HG03175 (cell line): Measurements from ENCODE around the gene SERPINE1.

Experiments
- ATAC-seq: cut with Tn5 transposase; IDR thresholded peaks from one replicate; pipeline ENCODE4 v1.9.1; 2021; ENCODE audit warnings: mild to moderate bottlenecking, moderate library complexity; ENCODE audit not compliant: unreplicated experiment

Gene SERPINE1

DNA sequence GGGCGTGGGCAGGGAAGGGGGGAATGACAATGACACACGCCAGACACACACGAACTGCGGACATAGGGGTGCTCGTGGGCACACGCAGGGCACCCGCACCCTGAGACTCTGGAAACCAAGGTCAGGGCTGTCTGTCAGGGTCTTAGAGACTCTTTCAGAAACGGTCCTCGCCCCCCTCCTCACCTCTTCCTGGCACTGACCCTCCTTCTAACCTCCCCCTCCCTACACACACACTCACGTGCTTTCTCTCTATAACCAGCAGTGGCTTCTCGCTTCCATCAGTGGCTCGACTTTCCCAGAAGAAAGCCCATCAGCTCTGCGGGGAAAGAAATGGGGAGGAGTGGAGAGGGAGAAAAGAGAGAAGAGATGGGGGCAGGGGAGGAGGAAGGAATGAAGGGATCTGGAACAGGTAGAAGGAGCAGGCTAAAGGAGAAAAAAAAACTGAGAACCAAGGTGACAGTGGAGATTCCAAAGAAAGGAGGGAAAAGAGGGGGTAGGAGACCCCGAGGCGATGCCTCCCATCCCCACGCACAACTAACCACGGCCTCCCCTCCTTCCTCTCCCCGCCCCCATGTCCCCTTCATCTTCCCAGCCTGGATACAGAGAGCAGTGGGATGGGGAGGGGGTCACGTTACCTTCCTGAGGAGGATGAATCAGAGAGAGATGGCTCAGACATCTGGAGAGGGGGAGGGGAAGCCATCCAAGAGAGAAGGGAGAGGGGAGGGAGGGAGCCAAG is 40.2 kb downstream of the SERPINE1 start:
- ATAC-seq: no peak

DNA sequence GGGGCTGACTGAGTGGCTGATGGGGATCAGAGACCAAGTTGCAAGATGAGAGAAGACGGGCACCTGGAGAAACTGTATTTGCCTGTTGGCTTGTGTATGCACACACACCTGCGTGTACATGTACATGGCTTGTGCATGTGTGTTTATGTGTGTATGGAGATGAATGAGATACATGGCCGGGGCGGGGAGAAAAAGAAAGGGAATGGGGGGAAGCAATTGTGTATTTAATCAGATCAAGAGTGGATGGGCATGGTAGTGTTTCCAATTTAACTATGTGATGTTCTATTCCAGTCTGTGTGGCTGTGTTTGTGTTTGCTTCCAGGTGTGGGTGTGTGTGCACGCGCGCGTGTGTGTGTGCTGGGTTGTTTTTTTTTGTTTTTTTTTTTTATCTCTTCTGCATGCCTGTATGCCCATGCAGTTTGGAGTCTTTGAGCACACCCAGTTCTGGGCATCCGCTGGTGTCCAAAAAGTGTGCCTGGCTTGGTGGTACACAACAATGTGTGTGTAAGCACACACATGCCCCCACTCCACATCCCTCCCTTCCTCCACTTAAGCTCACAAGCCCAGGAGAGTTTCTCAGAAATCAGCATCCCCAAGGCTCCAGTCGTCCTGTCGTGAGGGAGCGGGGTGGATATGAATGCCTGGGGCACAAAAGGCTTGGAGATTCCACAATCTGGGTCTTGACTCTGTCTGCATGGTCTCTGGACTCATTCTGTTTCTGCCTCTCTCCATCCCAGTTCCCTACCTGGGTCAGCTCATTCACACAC is 40.9 kb downstream of the SERPINE1 start:
- ATAC-seq: no peak

DNA sequence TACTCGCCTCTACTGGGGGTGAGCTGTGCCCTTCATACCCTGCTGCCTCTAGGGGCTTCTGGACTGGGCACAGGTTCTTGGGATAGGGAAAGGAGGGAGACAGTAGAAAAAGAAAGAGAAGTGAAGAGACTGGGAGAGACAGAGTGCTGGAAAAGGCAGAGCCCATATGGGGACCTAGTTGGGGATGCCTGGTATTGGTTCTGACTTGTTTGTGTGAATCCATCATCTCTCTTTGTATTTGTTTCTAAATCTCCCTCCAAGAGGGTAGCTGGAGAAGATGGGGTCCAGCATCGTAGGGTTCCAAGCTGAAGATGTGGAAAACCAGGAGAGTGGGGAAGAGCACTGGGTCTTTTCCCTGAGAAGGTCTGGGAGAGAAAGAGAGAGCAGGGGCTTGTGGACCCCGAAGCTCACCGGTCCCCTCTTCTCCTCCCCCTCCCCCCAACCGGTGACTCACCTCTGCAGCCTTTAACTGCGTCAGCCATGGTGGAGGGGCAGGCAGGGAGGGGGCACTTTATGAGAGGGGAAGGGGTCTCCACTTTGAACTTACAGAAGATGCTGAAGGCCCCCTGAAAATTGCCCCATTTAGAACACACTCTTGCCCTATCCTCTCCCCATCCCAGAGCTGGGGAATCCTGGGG is 41.6 kb downstream of the SERPINE1 start:
- no peak for ATAC-seq

DNA sequence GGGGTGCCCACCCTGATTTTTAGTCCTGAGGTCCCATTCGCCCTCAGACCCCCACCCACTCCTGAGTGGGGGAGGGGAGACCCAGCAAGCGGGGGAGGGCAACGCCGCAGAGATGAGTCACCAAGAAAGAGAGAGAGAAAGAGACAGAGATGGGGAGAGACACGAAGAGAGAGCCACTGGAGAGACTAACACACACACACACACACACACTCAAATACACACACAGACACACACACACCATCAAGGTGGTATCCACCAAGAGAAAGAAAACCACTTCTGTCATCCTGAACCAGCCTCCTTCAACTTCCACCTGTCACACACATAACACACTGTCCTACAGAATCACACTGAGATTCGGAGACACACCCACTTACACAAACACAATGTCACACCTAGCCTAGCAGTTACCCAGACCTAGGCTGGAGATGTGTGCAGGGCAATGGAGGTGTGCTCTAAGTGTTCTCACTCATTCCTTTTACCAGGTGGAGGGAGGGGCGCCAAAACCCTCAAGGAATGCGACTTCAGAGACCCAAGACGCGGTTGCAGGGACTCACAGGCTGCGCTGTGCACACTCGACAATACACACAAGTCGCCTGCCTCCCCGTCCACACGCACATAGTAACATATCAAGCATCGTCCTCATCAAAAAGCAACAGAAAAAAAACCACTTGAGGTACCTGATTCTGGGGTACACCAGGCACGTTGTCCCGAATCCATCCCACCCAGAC is 42.4 kb downstream of the SERPINE1 start:
- no peak for ATAC-seq

DNA sequence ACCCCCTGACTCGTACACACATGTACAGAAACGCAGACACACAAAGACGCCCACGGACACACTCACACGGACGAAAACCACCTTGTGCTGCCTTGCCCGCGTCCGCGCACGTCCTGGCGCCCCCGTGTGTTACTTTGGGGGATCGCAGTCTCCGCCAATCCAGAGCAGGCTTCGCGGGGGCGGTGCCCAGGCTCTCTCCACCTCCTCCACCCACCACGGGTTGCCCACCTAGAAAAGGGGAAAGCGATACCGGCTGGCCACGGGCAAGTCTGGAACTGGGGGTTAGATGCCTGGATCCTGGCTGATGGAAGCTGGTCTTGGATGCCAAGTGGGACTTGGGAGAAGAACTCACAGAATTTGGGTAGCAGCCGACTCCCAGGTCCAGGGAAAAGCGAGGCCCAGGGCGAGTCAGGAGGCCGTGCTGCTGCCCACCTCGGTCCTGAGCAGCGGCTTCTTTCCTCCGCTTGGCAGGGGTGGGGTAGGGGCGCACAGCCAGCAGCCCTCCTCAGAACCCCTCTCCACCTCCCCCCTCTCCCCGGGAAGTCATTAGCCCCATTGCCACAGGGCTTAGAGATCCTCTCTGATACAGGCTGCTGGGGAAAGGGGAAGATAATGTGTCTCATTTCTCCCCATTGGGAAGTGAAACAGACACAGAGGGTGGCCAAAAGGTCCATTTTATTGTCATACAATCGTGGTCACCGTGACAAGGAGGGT is 43.1 kb downstream of the SERPINE1 start:
- ATAC-seq: peak; percentile 47

DNA sequence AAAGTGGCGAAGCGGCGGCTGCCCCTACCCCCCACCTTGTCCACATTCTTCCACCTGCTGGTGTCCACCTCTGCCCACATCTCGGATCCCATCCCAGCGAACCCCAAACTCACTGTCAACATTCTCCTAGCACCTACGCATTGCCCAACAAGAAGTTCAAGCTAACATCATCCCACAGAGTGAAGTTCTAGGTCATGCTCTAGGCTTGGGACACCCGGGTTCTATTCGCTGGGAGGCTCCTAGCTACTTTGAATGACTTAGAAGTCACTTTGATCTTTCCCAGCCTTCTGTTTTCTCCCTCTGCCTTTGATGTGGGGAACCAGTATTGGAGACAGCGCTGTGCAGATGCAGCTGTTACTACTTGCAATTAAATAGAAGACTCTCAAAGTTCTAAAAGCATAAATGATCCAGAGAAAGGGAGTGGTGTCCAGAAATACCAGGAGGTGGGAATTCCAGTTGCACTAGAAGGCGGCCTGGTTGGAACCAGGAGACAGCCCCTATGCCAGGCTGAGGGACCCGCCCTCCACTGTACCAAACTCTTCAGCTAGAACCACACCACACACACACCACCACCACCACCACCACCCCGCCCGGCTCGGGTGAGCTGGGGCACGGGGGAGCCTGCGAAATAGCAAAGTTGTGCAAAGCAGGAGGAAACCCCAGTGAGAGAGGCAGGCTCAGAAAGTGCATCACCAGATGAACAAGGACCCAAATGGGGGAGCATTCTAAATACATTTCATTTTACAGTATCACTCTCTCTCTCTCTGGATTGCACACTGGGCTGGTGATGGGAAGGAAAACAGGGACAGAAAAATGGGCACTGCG is 43.9 kb downstream of the SERPINE1 start:
- ATAC-seq: no peak

DNA sequence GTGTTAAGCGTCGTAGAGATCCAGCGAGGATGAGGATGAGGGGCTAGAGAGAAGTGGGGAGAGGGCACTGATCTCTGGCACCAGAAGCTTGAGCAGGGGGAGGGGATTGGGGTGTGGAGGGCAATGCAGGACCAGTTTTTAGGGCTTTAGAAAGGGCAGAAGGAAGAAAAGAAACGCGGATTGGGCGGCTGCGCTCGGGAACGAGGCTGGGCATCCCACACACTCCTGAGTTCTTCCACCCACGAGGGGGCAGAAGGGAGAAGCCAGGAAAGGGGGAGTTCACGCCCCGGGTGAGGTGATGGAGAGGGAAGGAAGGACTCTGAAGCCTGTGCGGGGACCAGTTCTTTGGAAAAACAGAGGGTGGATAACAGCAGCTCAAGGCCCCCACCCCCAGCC is 44.5 kb downstream of the SERPINE1 start:
- ATAC-seq: no peak

DNA sequence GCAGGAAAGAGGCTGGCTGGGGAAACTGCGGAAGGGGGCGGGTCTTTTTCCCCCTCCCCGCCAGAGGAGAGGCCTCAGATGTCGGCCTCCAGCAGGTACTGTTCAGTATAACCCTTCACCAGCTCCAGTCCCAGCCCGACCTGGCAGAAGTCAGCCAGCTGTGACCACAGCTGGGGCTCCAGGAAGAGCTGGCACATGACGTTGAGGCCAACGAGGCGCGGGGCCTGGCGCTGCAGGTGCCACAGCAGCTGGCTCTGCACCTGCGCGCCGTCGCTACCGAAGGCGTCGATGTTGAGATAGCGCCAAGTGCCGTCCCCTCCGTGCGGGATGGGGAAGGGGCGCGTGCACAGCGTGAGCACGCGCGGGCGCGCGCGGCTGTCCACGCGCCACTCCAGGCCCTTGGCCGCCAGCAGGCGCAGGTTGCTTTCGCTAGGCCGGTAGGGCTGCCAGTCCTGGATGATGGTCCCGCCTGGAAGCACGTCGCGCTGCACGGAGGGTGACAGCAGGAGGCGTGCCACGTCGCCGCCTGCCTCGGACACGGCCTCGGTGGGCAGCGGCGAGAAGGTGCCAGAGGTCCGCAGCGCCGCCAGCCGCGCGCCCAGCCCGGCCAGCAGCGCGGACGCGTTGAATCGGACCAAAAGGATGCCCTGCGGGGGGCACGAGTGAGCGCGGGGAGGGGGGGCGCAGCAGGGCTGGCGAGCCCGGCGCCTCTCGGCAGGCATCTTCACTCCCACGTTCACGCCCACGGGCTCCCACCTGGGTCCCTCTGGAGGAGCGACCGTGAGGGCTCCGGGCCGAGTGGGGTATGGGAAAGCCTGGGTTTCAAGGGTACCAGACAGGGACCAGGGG is 45.3 kb downstream of the SERPINE1 start:
- ATAC-seq: no peak

DNA sequence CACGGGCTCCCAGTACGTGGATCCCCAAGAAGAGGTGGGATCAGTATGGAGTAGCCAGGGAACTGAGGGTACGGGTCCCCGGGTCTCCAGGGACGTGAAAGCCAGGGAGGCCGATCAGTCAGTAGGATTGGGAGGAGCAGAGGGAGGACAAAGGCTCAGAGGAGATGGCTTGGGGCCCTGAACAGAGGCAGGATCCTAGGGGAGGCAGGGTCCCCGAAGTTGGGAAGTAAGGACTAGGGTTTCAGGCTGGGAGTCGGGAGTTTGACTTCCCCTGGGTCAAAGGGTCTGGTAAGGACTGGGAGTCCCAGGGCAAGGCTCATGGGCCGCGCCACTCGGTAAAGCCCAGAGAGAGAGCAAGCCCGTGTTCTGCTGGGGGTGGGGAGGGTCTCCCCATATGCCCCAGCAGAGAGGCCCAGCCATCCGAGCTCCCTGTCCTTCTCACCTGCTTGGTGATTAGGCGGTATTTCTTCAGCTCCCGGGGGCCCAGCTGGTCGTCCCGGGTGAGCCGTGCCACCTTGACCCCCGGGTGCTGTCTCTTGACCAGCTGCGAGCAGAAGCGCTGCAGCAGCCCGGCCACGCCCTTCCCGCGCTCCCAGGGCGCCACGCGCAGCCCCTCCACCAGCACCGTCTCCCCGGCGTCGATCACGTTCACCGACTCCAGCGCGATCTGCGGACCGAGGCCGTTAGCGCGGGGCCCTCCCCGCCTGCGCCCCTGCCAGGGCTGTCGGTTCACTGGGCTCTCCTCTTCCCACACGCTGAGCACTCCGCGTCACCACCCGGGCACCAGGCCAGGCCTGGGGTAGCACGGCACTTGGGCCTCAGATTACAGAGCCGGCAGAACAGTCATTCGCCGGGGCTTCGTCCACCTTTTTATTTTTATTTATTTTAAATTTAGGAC is 46.2 kb downstream of the SERPINE1 start:
- ATAC-seq: no peak

DNA sequence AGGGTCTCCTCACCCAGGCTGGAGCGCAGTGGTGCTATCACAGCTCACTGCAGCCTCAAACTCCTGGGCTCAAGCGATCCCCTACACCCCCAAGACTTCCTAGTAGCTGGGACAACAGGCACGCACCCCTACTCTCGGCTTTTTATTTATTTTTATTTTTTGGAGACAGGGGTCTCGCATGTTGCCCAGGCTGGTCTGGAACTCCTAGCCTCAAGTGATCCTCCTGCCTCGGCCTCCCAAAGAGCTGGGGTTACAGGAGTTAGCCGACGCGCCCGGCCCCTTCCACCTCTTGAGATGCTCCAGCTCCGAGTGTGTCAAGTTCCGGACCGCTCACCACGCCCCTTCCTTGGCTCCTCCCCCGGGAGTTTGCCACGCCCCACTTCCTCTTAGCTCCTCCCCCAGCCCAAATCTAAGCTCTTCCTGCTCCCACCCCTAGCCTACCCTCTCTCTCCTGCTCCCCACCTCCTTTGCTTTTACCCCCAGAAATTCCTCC is 46.9 kb downstream of the SERPINE1 start:
- no peak for ATAC-seq

DNA sequence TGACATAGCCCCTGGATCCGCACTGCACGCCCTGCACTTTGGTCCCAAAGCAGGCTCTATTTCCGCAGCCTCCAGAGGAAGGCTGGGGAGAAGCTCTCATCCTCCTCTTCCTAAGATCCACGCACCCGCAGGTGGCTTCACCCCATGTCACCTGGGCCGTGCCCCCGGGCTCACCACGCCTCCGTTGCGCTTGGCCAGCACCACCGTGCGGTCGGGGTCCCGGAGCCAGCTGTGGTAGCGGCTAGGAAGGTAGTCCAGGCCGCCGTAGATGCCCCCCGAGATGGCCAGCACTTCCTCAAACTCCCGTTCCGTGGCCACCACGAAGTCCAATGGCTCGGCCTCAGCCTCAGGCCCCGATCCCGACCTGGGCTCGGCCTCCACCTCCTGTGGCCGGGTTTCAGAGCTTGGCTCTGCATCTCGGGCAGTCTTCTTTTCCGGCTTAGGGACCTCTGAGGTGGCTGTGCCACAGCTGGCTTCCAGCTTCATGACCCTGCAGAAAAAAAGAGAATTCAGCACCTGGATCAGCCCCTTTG is 47.5 kb downstream of the SERPINE1 start:
- ATAC-seq: no peak

DNA sequence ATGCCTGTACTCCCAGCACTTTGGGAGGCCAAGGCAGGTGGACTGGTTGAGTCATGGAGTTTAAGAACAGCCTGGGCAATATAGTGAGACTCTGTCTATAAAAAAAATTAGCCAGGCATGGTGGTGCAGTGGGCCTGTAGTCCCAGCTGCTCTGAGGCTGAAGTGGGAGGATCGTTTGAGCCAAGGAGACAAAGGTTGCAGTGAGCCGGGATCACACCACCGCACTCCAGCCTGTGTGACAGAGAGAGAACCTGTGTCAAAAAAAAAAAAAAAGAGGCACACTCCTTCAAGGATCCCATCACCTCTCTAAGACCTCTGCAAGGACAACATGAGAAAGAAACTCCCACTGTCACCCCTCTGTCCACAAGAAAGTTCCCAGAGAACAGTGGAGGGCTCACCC is 48.8 kb downstream of the SERPINE1 start:
- ATAC-seq: no peak

DNA sequence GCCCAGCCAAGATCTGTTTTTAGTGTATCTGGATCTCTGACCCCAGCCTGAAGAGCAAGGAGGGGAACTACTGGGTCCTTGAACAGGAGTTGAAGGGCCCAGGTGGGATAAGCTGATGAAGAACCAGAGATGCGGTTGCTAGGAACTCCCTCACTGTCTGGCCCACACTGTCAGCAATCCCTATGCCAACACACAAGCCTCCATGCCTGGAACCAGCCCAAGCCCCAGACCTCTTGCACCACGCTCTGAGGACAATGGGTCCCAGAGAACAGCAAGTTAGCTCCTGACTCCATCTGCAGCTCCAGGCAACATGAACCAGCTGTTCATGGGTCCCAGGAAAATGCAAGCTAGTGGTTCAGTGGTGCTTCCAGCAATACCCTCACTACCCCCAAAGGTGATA is 50.7 kb downstream of the SERPINE1 start:
- no peak for ATAC-seq

DNA sequence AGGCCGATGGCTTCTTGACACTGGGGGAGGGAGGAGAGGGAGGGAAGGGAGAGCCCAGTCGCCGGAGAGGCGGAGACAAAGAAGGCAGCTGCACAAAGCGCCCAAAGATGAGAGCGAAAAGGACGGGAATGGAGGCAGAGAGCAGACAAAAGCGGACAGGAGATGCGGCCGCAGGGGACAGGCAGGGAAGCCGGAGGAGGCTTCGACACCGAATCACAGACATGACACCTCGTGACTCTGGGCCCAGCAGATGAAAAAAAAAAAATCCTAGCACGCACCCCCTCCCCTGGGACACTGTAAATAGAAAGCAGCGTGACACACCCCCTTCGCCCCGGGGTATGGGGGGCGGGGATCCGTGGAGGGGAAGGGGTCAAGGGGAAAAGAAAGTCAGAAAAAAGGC is 52.2 kb downstream of the SERPINE1 start:
- no peak for ATAC-seq

DNA sequence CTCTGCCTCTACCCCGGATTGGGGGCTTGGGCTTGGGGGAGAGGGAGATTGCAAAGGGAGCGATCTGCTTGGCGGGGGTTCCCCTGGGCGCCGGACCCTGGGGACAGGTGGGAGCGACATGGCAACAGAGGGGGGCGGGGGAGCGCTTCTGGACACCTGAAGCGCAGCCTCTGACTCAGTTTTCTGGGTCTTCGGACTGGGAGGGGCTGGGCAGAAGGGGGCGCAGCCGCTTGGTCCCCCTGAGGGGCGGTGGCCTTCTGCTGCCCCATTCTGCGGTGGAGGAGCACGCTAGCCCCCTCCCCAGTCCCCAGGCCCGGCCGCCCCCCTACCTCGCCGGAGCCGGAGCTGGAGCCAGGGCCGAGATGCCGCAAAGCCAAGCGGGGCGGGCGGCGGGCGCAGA is 52.8 kb downstream of the SERPINE1 start:
- ATAC-seq: no peak

DNA sequence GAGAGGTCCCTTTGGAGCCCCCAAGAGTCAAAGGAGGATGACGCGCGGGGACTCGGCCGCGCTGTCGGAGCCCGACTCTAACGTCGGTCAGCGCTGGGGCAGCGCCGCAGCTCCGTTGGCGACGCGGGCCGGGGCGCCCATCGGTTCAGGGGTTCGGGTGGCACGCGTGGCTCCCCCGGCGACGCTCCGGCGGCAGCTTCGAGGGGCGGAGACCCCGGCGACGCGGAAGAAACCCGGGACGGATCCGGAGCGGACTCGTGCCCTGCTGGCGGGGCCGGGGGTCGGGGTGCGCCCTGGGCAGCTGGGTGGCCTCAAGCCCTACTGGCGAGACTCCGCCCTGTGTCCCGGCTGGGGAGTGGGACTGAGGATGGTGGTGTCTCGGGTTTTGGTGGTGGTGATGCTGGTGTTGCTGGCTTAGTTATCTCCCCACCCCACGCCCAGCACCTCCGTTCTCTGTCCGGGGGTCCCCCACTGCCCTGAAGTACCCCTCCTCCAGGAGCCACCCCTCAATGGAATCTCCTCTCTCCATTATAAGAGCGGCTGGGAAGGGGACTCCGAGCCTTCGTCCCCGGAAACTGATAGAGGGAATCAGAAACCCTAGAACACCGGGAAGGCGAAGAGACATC is 53.3 kb downstream of the SERPINE1 start, which contains the start of gene NAT16:
Gene NAT16, minus strand, starts transcription at position 164 of the 626 bp plus-strand sequence. CDS start 5,486 bp downstream, outside the sequence.
- no peak for ATAC-seq
